Keratinocyte (primary cell): ENCODE data around the gene ARSH.
A peak's percentile ranks its signal among the peaks of the same experiment; 100 is the strongest.

Experiments used
- EZH2 ChIP-seq: IDR thresholded peaks from one replicate; pipeline ENCODE4 v1.6.1; 2012; ENCODE audit warnings: inconsistent platforms, mild to moderate bottlenecking, low read length, moderate library complexity
- TF ChIP-seq, protein P1 (sequence below), 3 experiments: IDR thresholded peaks in 1 of 3; conservative IDR thresholded peaks in 1 of 3; optimal IDR thresholded peaks in 1 of 3; 2 replicates in 2 of 3; 3 replicates in 1 of 3; pipeline versions ENCODE3 to v1.5.1; 2011; ENCODE audit warnings: low read length in 3 of 3, mild to moderate bottlenecking in 3 of 3, moderate library complexity in 2 of 3, control low read depth in 1 of 3, inconsistent platforms in 1 of 3; ENCODE audit not compliant: insufficient read depth in 2 of 3; ENCODE audit errors: extremely low read depth in 1 of 3

DNA sequence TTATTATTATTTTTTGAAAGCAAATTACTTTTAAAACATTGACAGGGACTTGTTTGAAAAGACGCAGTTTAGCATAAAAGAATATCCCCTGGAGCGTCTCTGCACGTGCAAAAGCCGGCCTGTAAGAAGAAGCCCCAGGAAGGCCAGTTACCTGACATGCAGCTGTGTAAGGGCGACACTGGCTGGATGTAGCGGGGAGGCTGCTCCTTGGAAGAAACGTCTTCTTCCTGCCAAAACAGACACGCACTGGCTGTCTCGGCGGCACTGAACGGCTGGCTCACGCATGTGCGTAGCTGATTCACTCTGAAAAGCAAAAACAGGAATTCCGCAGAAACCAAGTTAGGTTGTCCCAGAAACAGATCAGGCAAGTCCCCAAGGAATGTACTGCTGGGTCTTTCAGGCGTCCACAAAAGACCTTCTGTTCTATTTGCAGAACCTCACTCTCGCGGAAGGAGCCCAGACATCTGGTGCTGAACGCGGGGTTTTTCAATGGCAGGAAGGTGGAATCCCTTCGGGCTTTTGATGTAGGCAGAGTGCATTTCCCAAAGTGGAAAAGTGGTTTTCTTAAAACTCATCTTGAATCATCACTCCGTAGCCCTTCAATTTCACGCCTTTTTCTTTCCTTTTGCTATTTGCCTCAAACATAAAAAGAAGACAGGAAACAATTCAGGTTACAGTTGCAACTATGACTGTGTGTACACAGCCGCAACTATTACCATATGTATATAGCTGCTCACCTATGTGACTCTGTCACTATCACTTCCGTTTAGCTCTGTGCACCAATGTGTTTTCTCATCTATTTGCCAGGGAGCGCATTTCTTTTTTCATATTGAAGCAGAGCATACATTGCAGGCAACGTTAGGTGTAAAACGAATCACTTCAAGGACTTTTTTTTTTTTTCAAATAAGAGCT, 38.1 kb upstream of the ARSH start:
- TF ChIP-seq, protein P1, sequence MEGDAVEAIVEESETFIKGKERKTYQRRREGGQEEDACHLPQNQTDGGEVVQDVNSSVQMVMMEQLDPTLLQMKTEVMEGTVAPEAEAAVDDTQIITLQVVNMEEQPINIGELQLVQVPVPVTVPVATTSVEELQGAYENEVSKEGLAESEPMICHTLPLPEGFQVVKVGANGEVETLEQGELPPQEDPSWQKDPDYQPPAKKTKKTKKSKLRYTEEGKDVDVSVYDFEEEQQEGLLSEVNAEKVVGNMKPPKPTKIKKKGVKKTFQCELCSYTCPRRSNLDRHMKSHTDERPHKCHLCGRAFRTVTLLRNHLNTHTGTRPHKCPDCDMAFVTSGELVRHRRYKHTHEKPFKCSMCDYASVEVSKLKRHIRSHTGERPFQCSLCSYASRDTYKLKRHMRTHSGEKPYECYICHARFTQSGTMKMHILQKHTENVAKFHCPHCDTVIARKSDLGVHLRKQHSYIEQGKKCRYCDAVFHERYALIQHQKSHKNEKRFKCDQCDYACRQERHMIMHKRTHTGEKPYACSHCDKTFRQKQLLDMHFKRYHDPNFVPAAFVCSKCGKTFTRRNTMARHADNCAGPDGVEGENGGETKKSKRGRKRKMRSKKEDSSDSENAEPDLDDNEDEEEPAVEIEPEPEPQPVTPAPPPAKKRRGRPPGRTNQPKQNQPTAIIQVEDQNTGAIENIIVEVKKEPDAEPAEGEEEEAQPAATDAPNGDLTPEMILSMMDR (optimal IDR thresholded peaks at IDR 0.05 in 1 of 3, IDR thresholded peaks at IDR 0.05 in 1 of 3, conservative IDR thresholded peaks at IDR 0.05 in 1 of 3; ENCODE audit: extremely low read depth in 1 of 3, insufficient read depth in 2 of 3, low read length in 3 of 3), result peak in 1 of 3 experiments; percentile 44
- TF ChIP-seq EZH2, result no peak
